Measurements from ENCODE around the gene MIDN.
"Not testable (repeated sequence)": the region's sequence is repeated elsewhere in the genome, so short reads cannot be mapped to it uniquely, and the experiment has no call there.

The MIDN gene

DNA sequence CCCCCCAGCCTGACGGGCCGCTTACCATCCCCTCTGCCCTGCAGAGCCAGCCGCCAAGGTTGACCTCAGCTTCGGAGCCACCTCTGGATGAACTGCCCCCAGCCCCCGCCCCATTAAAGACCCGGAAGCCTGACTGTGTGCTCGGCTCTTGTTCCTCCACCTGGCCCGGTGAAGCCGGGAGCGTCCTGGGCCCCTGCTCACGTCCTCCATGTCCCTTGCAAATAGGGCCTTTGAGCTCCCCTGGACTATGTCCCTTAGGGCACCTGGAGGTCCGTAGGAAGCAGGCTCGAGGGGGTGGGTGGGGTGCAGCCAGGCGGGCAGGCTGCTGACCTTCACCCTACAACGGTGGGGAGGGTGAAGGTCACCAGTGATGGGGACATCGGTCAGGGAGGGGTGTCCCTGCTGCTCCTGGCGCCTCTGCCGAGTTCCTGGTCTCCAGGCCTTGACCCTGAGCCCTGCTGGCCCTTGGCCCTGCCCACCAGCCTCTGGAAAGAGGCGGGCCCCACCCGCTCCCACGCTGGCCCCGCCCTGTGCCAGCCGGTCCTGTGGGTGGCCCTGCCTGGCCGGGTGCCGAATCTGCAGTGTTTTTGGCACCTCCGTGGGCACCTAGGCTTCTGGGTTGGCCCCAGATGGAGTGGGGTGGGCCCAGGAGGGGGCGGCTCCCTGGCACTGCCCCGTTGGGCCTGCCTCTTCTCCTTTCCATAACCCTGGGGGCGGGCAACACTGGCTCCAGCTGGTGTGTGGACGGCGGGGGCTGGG lies 3.5 kb upstream of the MIDN start:
- peak in 13 of 56 donors; percentile 4 to 66 (median 29) for DNase-seq

DNA sequence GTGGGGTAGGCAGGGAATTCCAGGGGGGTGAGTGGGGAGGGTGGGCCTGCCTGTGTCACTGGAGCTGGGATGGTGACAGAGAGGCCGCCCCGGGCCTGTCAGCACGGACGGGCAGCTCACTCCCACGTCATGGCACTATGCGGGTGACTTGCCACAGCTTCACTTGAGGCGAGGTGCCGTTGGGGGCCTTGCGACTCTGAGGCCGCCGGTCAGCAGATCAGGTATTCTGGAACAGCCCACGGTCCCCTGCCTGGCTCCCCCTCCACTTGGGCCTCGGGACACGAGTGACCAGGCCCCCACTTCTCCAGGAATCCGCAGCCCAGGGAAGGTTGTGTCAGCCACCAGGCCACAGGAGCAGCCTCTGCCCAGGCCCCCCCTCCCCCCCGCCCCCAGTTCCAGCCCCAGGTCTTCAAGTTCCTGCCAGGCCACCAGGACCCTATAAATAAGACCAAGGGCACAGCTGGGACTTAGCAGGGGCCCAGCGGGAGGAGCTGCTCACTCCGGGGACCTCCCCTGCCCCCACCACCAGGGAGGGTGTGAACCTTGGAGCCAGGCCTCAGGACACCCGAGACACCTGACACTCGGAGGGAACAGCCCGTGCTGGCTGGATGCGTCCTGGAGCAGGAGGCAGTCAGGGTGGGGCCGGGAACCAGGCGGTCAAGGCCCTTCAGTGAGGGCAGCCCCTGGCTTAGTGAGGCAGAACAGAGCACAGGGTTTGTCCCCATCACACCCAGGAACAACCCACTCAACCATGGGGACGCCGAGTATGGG lies 2.7 kb upstream of the MIDN start:
- DNase-seq = peak in 2 of 56 donors; percentile 2 to 38

DNA sequence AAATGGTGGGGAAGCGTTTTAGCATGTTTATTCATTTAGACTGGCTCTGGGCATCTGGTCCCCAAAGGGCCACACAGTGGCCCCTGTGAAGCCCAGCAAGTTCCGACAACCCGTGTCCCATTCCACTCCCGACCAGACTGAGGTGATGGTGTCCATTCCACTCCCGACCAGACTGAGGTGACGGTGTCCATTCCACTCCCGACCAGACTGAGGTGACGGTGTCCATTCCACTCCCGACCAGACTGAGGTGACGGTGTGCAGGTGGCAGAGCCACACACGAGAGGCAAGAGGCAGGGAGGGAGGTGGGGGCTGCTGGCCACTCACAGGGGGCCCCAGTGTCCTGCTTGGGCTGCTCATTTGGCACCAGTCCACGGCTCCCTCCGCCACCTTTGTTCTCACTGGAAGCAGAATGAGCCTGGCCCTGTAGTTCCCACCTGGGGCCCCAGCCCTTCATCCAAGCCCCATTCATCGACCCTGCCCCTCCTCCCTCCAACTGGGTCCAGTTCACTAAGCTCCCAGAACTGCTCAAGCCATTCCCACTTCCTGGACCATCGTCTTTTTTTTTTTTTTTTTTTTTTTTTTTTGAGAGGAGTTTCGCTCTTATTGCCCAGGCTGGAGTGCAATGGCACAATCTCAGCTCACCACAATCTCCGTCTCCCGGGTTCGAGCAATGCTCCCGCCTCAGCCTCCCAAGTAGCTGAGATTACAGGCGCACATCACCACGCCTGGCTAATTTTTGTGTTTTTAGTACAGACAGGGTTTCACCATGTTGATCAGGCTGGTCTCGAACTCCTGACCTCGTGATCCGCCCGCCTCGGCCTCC lies 1.9 kb upstream of the MIDN start:
- not testable (repeated sequence) for DNase-seq

DNA sequence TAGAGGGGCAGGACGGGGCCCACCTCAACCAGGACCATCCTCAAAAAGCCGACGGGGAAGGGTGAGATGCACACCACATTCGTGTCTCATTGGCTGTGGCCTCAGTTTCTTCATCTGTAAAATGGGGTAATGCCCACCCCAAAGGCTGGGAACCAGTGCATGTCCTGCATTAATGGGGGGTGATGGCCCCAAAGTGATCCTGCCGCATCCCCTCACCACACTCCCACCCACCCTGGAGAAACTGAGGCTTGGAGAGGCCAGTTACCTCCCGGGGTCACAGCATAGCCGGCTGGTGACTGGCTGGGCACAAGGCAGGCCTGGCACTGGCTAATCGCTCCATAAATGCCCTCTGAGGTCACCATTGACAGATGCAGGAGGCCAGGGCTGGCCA lies 640 bp upstream of the MIDN start:
- DNase-seq = no peak

DNA sequence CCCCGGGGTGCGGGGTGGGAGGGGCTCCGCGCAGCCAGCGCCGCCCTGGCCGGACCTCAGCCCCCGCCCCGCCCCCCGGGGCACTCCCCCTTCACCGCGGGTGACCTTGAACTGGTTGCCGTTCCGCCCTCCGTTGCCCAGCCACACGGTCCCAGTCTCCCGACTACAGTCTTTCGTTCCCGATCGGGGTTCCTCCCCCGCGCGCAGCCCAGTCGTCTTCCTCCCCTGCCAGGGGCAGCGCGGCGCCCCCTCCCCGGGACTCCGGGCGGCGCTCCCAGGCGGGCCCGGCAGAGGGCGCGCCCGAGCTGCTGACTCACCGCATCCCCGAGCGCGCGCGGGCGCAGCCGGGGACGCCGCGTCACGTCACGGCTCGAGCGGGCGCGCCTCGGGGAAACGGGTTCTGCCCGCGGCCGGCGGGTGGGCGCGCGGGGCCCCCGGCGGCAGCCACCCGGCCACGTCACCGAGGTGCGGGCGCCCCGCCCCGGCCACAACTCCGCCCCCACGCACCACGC lies 459 bp downstream of the MIDN start:
- DNase-seq = peak in 49 of 56 donors; percentile 45 to 89 (median 77)

DNA sequence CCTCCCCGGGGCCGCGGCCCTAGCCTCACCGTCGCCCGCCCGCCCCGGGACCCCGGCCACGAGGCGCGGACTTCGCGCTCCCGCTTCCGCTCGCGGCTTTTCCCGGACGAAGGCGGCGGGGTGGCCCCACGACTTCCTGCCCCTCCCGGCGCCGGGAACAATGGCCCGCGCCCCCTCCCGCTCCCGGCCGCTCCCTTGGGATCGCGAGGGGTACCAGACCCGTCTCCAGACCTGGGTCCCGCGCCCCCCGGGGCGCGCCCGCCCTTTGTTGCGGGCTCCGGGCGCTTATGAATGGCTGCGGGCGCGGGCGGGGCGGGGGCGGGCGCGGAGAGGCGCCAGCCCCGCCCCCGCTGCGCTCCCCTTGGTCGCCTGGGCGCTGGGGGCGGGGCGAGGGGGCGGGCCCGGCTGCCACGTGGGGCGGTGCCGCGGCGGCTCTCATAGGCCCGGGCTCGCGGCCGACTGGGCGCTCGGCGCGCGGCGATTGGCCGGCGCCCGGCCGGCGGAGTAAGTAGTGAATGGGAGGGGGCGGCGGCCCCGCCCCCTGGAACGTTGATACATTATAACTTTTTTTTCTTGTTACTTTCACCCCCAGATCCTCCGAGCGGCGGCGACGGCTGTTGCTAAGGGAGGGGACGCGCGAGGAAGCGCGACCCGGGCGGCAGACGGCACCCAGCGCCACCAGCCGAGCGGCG lies 1.1 kb downstream of the MIDN start:
- DNase-seq = peak; percentile 52 to 95 (median 87)

DNA sequence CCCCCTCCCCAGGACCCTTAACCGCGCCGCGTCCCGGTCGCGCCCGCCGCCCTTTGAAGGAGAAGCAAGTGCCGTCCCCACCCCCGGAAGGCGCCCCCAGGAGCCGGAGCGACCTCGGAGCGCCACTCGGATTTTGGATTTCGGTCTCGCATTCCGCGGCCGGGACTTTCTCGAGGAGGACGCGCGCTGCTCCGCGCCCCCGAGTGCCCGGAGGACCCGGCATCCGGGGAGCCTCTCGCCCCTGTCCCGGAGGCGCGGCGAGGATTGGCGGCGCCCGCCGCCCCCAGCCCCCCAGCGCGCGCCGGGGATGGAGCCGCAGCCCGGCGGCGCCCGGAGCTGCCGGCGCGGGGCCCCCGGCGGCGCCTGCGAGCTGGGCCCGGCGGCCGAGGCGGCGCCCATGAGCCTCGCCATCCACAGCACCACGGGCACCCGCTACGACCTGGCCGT lies 1.6 kb downstream of the MIDN start:
- peak in 1 of 56 donors; percentile 46 for DNase-seq

DNA sequence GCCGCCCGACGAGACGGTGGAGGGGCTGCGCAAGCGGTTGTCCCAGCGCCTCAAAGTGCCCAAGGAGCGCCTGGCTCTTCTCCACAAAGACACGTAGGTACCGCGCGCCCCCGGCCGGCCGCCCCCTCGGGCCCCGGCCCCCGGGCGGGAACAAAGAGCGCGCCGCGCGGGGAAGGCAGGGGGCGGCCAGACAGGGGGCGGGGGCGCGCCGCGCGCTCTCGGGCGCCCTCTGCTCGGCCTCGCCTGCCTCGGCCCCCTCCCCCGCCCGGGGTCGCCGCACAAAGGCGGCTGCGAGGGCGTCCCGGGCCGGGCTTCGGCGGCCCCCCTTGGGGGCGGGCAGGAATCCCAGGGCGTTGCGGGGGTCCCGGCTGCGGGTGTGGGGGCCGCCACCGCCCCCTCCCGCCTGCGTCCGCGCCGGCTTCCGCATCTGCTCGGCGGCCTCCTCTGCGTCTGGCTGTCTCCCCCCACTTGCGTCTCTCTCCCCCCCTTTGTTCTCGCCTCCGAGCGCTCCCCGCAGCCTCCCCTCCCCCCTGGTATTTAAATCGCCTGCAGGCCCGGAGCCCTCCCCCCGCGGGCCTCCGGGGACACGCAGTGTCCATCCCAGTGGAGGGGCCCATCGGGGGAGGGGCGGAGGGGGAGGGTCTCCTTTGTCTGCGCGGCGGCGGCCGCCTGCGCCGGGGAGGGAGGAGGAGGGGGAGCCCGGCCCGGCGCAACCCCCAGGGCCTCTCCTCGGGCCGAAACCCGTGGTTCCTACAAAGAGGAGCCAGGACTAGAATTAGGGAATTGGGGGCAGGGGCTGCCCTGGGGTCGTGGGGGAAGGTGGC lies 2.3 kb downstream of the MIDN start:
- peak in 47 of 56 donors; percentile 21 to 75 (median 59) for DNase-seq

DNA sequence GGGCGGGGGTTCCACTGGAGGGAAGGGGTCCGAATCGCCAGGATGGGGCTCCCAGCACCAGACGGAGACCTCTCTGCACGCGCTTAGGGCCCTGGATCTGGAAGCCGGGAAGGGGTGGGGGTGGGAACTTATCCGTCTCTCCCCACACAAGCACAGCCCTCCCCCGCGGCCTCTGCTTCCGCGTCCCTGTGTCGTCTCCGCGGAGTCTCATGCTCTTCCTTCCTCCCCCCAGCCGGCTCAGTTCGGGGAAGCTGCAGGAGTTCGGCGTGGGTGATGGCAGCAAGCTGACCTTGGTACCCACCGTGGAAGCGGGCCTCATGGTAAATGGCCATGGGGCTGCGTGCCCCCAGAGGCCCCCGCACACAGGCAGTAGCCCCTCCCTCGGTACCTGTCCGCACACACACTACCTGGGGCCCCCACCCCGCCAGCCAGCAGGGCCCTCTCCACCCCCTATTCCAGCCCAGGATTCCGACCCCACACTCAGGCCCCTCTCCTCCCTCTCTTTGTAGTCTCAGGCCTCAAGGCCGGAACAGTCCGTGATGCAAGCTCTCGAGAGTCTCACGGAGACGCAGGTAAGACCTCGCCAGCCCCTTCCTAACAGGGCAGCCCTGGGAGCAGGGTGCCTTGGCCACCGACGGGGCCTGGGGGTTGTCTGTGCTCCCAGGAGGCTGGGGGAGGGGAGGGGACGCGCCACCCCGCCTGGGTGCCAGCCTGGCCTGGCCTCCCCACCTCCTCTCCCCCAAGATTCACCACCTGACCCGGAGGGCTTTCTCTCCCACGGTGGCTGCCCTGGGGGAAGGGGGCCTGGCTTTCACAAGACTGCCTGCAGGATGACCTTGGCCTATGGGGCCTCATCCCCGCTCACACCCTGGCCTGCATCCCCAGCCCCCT lies 3.2 kb downstream of the MIDN start:
- DNase-seq = peak in 49 of 56 donors; percentile 25 to 84 (median 59)

DNA sequence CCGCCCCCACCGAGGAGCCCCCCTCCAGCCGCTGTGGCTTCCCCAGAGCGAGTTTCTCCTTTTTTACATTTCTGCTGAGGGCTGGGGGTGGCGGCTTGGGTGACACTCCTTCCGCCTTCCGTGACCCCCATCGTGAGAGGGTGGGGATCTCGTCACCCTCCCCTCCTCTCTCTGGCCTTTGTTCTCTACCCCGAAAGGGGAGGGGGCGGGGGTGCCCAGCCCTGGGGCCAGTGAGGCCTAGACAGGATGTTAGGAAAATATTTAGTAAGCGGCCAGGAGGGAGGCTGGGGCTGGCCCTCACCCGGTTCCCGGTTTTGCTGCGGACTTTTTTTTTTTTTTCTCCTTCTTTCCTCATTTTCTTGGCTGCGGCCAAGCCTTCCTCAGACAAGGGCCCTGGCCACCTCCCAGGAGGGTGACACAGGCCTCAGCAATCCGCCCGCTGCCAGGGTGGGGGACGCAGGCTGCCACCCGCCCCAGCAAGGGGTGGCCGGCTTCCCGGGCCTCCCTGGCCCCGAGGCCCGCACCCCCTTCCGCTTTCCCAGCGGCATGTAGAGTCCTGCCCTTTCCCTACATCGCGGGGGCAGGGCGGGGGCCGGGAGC lies 3.9 kb downstream of the MIDN start:
- peak in 54 of 56 donors; percentile 45 to 96 (median 86) for DNase-seq

DNA sequence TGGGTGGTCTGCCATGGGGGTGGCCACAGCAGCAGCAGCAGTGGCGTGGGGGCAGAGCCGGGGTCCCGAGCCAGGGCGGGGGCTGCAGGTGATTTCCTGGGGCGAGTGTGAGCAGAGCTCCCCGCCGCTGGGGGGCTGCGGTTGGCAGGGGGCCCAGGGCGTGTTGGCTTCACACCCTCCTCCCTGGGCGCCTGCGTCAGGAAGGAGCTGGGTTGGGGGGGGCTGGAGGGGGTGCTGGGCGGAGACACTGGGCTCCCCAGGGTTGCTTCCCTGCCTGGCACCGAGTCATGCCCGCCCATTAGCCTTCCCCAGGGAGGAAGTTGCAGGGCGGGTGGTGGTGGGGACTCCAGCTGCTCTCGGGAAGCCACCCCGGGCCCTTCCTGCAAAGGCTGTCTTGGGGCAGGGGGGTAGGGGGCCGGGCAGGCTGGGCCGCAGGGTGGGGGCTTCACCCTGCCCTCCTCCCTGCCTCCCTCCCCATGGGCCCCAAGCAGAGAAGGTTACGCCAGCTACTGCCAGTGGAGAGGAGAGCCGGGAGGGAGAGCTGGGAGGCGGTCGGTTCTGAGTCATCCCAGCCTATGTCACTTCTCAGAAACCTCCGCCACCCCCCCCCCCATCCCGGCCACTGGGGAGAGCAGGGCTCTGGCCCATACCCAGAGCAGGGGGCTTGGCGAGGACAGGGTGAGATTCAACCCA lies 4.6 kb downstream of the MIDN start:
- peak in 55 of 56 donors; percentile 73 to 99 (median 90) for DNase-seq

DNA sequence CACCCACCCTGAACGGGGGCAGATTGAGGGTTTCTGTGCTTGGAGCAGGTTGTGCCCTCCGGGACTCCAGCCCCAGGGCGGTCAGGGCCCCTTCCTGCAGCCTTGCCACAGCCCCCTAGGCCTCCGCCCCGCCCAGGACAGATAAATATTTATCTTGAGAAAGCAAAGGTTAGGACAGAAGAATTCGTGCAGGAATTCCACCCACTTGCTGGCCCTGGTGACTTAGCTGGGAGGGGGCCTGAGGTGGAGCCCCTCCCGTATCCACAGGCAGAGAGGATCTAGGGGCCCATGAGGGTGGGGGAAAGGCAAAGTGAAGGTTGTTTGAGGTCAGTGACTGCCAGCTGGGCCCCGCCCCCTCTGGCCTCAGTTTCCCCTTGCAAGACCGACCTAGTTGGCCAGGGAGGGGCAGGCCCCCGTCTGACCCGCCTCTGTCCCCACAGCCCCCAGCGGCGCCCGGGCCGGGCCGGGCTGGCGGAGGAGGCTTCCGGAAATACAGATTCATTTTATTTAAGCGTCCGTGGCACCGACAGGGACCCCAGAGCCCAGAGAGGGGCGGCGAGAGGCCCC lies 5.2 kb downstream of the MIDN start:
- peak in 2 of 56 donors; percentile 33 to 60 for DNase-seq

DNA sequence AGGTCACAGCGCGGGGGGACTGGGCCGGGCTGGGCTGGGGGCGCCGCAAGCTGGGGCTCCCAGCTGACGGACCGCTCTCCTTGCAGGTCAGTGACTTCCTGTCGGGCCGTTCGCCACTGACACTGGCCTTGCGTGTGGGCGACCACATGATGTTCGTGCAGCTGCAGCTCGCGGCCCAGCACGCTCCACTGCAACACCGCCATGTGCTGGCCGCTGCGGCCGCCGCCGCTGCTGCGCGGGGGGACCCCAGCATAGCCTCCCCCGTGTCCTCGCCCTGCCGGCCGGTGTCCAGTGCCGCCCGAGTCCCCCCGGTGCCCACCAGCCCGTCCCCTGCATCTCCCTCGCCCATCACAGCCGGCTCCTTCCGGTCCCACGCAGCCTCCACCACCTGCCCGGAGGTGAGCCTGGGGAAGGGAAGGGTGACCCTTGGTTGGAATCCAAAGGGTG lies 5.7 kb downstream of the MIDN start:
- peak in 46 of 56 donors; percentile 7 to 75 (median 46) for DNase-seq

DNA sequence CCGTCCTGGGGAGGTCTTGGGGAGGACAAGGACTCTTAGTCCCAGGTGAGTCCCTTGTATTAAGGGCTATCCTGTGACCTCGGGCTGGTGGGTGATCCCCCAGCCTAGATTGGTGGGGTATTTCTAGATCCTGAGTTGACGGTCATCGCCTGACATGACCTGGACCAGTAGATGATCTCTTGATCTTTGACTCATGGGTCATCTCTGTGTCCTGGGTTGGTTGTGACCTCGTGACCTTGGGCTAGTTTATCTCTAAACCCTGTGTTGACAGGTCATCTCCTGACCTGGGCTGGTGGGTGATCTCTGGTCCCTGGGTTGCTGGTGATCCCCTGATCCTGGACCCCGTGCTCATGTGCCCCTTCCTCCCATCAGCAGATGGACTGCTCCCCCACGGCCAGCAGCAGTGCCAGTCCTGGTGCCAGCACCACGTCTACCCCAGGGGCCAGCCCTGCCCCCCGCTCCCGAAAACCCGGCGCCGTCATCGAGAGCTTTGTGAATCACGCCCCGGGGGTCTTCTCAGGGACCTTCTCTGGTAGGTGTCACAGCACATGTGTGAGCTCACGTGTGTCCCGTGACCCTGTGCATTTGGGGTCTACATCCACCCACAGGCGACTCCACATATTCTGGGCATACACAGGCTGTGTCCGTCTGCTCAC lies 6.3 kb downstream of the MIDN start:
- DNase-seq = peak in 2 of 56 donors; percentile 50 to 54

DNA sequence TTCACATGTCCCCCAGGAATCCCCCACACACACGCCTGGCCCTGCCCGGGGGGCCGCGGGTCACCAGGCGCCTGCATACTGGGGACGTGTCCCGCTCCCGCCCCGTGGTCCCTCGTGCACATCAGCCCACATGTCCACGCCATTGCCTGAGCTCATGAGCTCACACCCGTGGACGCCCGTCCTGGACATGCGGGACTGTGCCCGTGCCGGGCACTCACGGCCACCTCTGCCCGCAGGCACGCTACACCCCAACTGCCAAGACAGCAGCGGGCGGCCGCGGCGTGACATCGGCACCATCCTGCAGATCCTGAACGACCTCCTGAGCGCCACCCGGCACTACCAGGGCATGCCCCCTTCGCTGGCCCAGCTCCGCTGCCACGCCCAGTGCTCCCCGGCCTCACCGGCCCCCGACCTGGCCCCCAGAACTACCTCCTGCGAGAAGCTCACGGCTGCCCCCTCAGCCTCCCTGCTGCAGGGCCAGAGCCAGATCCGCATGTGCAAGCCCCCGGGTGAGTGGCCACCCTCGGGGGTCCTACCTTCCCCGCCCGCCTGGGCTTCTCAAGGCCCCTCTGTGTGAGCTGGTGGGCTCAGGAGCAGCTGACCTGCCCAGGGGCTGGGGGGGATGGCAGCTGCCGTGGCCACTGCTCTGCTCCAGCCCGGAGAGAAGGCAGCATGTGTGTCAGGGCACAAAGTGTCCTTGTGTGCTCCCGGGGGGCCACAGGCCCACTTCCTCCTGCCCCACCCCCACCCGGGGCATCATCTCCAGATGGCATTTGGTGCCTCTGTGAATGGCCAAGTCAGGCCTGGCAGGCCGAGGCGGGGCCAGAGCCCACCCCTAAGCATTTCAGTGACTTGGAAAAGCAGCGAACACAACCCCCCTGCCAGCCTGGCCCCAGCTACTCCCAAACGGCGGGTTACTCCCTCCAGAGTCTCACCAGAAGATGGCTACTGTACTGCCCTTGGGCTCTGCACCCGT lies 7.1 kb downstream of the MIDN start:
- peak in 54 of 56 donors; percentile 28 to 93 (median 82) for DNase-seq

Measured in nucleus accumbens (tissue), 56 donors.